ENCODE results near the gene INAFM1.
"Not testable (repeated sequence)": the region's sequence is repeated elsewhere in the genome, so short reads cannot be mapped to it uniquely, and the experiment has no call there.

The INAFM1 gene

GRCh38 chr19:47232422-47233211 is 42.1 kb upstream of the INAFM1 start:
- no peak for TF ChIP-seq ZNF274 (IDR thresholded peaks at IDR 0.05; ENCODE audit: low read depth, low read length)
- peak overlapping the region; percentile 54; the same call in 1 of the 2 replicates for H3K4me3 ChIP-seq (ENCODE audit: low read length)

- H3K4me3 ChIP-seq (ENCODE audit: low read length) = no peak overlapping the region
- no peak for TF ChIP-seq ZNF274 (IDR thresholded peaks at IDR 0.05; ENCODE audit: low read depth, low read length)
These were observed 38.5 kb upstream of the INAFM1 start for GRCh38 chr19:47236072-47236675.

GRCh38 chr19:47239152-47239551 is 35.5 kb upstream of the INAFM1 start:
- no peak overlapping the region; the same call in 1 of the 2 replicates for H3K4me3 ChIP-seq (ENCODE audit: low read length)
- no peak for TF ChIP-seq ZNF274 (IDR thresholded peaks at IDR 0.05; ENCODE audit: low read depth, low read length)

GRCh38 chr19:47239610-47240296 is 34.9 kb upstream of the INAFM1 start:
- no peak overlapping the region; the same call in 1 of the 2 replicates for H3K4me3 ChIP-seq (ENCODE audit: low read length)
- no peak for TF ChIP-seq ZNF274 (IDR thresholded peaks at IDR 0.05; ENCODE audit: low read depth, low read length)

- no peak for TF ChIP-seq ZNF274 (IDR thresholded peaks at IDR 0.05; ENCODE audit: low read depth, low read length)
These were observed 34.1 kb upstream of the INAFM1 start for GRCh38 chr19:47240556-47240955.

GRCh38 chr19:47240996-47241918 is 33.4 kb upstream of the INAFM1 start:
- no peak for TF ChIP-seq ZNF274 (IDR thresholded peaks at IDR 0.05; ENCODE audit: low read depth, low read length)
- H3K4me3 ChIP-seq (ENCODE audit: low read length) = no peak overlapping the region

More at GRCh38 chr19:47240556-47240955, 34.1 kb upstream of the INAFM1 start:
- no peak overlapping the region for H3K4me3 ChIP-seq (ENCODE audit: low read length)

- TF ChIP-seq ZNF274 (IDR thresholded peaks at IDR 0.05; ENCODE audit: low read depth, low read length) = no peak
- no peak overlapping the region for H3K4me3 ChIP-seq (ENCODE audit: low read length)
These were observed 32.6 kb upstream of the INAFM1 start for GRCh38 chr19:47241919-47242577.

GRCh38 chr19:47243364-47243775 is 31.3 kb upstream of the INAFM1 start:
- TF ChIP-seq ZNF274 (IDR thresholded peaks at IDR 0.05; ENCODE audit: low read depth, low read length) = no peak
- peak overlapping the region; percentile 45; the same call in 1 of the 2 replicates for H3K4me3 ChIP-seq (ENCODE audit: low read length)

GRCh38 chr19:47243776-47244547 is 30.7 kb upstream of the INAFM1 start:
- no peak for TF ChIP-seq ZNF274 (IDR thresholded peaks at IDR 0.05; ENCODE audit: low read depth, low read length)
- peak overlapping the region; percentile 45; the same call in 1 of the 2 replicates for H3K4me3 ChIP-seq (ENCODE audit: low read length)

- H3K4me3 ChIP-seq (ENCODE audit: low read length) = no peak overlapping the region
- TF ChIP-seq ZNF274 (IDR thresholded peaks at IDR 0.05; ENCODE audit: low read depth, low read length) = no peak
These were observed 27.2 kb upstream of the INAFM1 start for GRCh38 chr19:47247308-47247990.

- H3K4me3 ChIP-seq (ENCODE audit: low read length) = not testable (repeated sequence)
These were observed 21.7 kb upstream of the INAFM1 start for GRCh38 chr19:47253016-47253415.

GRCh38 chr19:47253467-47253881 is 21.2 kb upstream of the INAFM1 start:
- H3K4me3 ChIP-seq (ENCODE audit: low read length) = no peak overlapping the region
- TF ChIP-seq ZNF274 (IDR thresholded peaks at IDR 0.05; ENCODE audit: low read depth, low read length) = no peak
